Measurements from ENCODE around the gene TBC1D10A. TPM values are rescaled to one million over a fixed set of nuclear protein-coding genes. Genes with fewer than 3 reads are reported as not detected.
A peak's percentile ranks its signal among the peaks of the same experiment; 100 is the strongest.

Gene TBC1D10A
- total RNA-seq, 1 experiment from 2014 or later: 18.6 TPM

DNA sequence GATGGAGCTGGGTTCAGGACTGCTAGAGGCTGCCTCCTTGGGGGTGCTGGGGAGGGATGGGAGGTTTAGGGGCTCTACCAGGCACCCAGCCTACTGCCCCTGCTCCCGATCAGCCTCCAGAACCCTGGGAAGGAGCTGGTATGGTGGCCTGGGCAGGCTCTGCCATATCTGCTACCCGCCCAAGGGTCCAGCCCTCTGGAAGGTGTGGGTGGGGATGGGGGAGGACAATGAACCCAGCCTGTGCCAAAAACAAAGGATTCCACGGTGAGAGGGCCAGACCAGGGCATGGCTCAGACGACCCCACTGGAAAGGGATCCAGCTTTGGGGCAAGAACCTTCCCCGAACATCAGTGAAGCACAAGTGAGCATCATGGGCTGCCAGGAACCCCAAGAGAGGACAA, 40.4 kb downstream of the TBC1D10A start:
- no peak for DNase-seq (ENCODE audit: low read depth, low spot score)
- no peaks in the 10 kb centered on the region for H3K9me3 ChIP-seq (ENCODE audit: control insufficient read depth in 1 of 2, insufficient read depth in 1 of 2, low read depth in 1 of 2, low read length in 2 of 2)
- RAD21 ChIA-PET (ENCODE audit: low non-redundant PET in 1 of 2, low total read pairs in 2 of 2, uncharacterized antibody in 2 of 2, unreplicated experiment in 2 of 2): no interaction called here
- TF ChIP-seq, protein P1, sequence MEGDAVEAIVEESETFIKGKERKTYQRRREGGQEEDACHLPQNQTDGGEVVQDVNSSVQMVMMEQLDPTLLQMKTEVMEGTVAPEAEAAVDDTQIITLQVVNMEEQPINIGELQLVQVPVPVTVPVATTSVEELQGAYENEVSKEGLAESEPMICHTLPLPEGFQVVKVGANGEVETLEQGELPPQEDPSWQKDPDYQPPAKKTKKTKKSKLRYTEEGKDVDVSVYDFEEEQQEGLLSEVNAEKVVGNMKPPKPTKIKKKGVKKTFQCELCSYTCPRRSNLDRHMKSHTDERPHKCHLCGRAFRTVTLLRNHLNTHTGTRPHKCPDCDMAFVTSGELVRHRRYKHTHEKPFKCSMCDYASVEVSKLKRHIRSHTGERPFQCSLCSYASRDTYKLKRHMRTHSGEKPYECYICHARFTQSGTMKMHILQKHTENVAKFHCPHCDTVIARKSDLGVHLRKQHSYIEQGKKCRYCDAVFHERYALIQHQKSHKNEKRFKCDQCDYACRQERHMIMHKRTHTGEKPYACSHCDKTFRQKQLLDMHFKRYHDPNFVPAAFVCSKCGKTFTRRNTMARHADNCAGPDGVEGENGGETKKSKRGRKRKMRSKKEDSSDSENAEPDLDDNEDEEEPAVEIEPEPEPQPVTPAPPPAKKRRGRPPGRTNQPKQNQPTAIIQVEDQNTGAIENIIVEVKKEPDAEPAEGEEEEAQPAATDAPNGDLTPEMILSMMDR (IDR thresholded peaks at IDR 0.05 in 2 of 3, conservative IDR thresholded peaks at IDR 0.05 in 1 of 3; ENCODE audit: borderline replicate concordance in 1 of 3, insufficient read depth in 1 of 3, low read depth in 2 of 3, low read length in 2 of 3): no peak
- no peak for TF ChIP-seq ZFX (IDR thresholded peaks at IDR 0.05)
- no peak for TF ChIP-seq YY1 (IDR thresholded peaks at IDR 0.05; ENCODE audit: extremely low read depth, insufficient replicate concordance, low read depth, low read length)
- TF ChIP-seq, protein P2, sequence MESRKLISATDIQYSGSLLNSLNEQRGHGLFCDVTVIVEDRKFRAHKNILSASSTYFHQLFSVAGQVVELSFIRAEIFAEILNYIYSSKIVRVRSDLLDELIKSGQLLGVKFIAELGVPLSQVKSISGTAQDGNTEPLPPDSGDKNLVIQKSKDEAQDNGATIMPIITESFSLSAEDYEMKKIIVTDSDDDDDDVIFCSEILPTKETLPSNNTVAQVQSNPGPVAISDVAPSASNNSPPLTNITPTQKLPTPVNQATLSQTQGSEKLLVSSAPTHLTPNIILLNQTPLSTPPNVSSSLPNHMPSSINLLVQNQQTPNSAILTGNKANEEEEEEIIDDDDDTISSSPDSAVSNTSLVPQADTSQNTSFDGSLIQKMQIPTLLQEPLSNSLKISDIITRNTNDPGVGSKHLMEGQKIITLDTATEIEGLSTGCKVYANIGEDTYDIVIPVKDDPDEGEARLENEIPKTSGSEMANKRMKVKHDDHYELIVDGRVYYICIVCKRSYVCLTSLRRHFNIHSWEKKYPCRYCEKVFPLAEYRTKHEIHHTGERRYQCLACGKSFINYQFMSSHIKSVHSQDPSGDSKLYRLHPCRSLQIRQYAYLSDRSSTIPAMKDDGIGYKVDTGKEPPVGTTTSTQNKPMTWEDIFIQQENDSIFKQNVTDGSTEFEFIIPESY (IDR thresholded peaks at IDR 0.05; ENCODE audit: extremely low read depth, insufficient replicate concordance, low read length): no peak
- no peak for TF ChIP-seq EZH2 (IDR thresholded peaks at IDR 0.05)
- no peak for TF ChIP-seq SP1 (IDR thresholded peaks at IDR 0.05; ENCODE audit: low read depth)
- intact Hi-C loops (cut with micrococcal nuclease): loop anchor here (5.0 kb wide), 1 partner anchor 141 kb away; the partner anchor contains the start of gene MTFP1
- no peak overlapping the region for H3K4me3 ChIP-seq (replicated peaks in 1 of 2; ENCODE audit: low read depth in 1 of 2, low read length in 2 of 2)
- no peaks in the 10 kb centered on the region for H3K36me3 ChIP-seq (ENCODE audit: control insufficient read depth in 1 of 2, insufficient read depth in 2 of 2, low read length in 2 of 2)
- H3K9ac ChIP-seq (ENCODE audit: low read length): no peak overlapping the region
- POLR2A ChIA-PET: no interaction called here
- no peaks in the 10 kb centered on the region for H3K79me2 ChIP-seq (ENCODE audit: insufficient read depth, low read length)
- H3K4me1 ChIP-seq (ENCODE audit: control insufficient read depth in 1 of 2, insufficient read depth in 2 of 2, low read length in 2 of 2): peaks cover 33 to 53% of the 10 kb centered on the region in 2 experiments
- no peaks in the 10 kb centered on the region for H3K9me2 ChIP-seq (ENCODE audit: insufficient read depth)
- H4K20me1 ChIP-seq (ENCODE audit: insufficient read depth): no peaks in the 10 kb centered on the region
- H3K27me3 ChIP-seq (ENCODE audit: insufficient read depth, low read length): no peaks in the 10 kb centered on the region
- ATAC-seq: no peak
- CTCF ChIA-PET: interaction anchor here (0.9 kb wide), 1 partner anchor 9 kb away, joined by 4 read pairs; no protein-coding TSS in a partner anchor
- BruUV-seq (replicated peaks): no TSS peak
- peak overlapping the region; percentile 97; the same call in 1 of the 2 replicates for H3K4me2 ChIP-seq (ENCODE audit: low read length)
- no peak overlapping the region for H2AFZ ChIP-seq (ENCODE audit: low read depth, low read length, poor library complexity, severe bottlenecking)
- H3K27ac ChIP-seq (ENCODE audit: low read depth, low read length): no peak overlapping the region

Data from HCT116 (cell line).